HG03432 (cell line): ENCODE data around the gene ARR3.
A peak's percentile ranks its signal among the peaks of the same experiment; 100 is the strongest.
"Not testable (repeated sequence)": the region's sequence is repeated elsewhere in the genome, so short reads cannot be mapped to it uniquely, and the experiment has no call there.

ENCODE experiments used
- ATAC-seq: cut with Tn5 transposase; IDR thresholded peaks from one replicate; pipeline ENCODE4 v1.9.1; 2021; ENCODE audit warnings: mild to moderate bottlenecking, moderate library complexity; ENCODE audit not compliant: unreplicated experiment

Gene ARR3

DNA sequence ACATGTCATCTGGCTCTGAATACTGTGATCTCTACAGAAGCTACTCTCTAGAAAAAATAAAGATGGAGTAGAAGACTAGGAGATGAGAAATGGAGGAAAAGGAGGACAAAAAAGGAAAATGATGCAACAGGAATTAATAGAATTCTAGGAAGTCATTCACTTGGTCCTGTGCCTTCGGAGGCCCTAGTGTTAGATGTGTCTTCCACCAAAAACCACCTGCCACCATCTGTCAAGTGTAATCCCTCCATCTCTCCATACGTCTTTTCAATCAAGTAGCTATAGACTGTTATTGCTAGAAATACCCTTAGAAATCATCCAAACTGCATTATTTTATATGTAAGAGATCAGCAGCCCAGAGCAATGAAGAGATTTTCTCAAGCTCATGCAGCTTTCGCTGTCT, 10.9 kb downstream of the ARR3 start:
- no peak for ATAC-seq

DNA sequence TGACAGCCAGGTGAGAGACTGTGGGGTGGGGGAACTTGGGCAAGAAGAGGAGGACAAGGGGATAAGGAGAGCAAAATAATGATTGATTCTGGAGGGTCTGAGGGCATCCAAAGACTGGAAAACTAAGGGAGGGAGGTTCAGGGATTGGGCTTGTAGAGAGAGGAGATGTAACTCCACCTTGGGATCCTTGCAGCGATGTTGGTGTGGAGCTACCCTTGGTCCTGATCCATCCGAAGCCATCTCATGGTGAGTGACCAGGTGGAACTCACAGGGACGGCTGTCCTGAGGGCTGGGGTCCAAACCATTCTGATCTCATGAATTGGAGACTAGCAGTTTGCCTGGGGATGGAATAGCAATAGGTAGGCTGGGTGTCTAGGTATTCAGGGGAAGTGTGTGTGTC, 12.4 kb downstream of the ARR3 start:
- no peak for ATAC-seq

DNA sequence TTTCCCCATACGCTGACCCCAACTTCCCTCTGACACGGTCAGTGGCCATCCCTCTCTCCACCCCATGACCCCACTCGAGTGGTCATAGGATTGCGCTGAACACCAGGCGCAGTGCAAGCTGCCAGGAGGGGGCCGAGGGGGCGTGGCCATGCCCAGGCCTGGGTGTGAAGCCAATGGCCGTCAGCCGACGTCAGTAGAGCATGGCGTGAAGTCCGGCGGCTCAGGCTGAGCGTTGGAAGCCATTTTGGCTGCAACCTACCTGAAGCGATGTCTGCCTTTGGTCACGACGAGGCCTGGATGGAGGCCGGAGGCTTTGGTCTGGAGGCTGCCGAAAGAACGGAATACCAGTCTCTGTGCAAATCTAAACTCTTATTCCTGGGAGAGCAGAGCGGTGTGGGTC, 13.8 kb downstream of the ARR3 start, which contains the start of gene RAB41:
Gene RAB41, plus strand, starts transcription at position 222 of the 400 bp plus-strand sequence. Its CDS starts 46 bp downstream, at position 268.
- no peak for ATAC-seq

DNA sequence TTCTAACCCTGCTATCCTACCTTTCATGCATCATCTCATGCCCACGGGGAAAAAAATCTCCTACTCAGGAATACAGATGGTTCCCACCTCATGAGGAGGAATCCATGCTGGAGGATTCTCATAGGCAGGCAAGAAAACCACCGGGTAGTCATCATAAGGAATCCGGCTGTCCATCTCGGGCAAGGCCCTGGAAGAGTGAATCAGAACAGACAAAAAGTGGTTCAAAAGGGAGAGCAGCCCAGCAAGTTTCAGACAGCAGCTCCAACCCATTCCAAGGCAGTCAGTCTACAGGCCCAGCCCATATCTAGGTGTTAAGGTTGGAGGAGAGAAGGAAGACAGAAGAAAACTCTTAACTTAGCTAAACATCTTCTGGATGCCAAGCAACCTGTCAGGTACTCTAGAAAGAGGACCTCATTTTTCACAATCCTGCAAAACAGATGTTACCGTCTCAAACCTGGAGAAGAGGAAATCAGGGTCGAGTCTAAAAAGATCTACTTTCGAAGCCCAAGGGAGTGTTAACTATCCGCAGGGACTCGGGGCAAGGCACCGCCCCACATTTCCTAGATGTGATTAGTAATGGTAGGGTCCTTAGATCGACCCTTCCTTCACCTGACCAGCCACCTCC, 21.1 kb downstream of the ARR3 start:
- ATAC-seq: no peak

DNA sequence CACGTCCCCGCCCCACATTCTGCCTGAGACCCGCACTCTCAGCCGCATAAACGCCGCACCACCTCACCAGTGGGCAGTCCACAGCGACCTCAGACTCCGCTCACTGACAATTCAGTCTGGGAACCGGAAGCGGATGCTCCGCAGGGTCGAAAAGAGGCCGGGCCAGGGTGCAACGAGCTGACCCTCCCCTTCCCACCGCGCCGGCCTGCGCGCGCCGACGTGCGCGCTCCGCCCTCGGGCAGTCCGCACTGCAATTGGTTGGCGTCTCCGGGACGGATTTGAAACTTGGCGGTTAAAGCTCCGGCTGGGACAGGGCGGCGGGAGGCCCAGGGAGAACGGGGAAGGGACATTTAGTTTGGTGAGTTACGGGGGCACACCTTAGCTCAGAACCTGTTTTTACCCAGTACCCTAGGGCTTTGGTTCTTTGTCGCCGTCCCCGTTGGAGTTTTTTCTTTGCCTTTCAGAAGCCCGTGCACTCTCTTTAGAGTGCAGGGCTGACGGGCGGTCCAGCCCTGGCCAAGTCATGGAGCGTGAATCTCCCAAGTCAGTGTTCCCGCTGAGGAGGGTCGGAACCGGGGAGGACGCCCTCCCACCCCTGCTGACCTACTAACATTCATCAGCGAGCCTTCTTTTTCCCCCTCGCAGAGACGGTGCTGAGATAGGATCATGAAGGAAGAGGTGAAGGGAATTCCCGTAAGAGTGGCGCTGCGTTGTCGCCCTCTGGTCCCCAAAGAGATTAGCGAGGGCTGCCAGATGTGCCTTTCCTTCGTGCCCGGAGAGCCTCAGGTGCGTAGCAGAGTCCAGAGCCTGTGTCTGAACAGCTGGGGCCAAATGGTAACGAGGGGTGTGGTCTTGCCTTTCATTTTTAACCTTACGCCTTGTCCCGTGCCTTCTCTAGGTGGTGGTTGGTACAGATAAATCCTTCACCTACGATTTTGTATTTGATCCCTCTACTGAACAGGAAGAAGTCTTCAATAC, 21.9 kb downstream of the ARR3 start, which contains the start of the genes KIF4A and PDZD11:
Gene KIF4A, plus strand, starts transcription at position 312 of the 978 bp plus-strand sequence. Its CDS starts 355 bp downstream, at position 667.
Gene PDZD11, minus strand, starts transcription at position 135 of the 978 bp plus-strand sequence. CDS start 586 bp downstream, outside the sequence.
- ATAC-seq: peak; percentile 99

DNA sequence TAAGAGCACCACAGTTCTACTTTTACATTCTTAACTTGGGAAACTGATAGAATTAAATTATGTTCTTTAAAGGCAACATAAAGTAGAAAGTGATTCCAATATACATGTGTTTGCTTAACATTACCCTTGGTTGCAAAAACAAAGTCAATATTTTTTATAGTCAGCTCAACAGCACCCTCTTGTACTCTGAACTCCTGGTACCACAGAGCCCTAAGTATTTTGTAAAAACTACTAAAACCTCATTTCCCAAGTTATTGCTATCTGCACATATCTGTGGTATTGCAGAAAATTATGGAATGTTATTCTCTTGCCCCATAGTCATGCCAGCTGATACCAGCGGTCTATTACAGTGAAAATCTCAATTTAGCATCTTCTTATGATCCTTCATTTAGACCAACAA, 24.7 kb downstream of the ARR3 start:
- no peak for ATAC-seq

DNA sequence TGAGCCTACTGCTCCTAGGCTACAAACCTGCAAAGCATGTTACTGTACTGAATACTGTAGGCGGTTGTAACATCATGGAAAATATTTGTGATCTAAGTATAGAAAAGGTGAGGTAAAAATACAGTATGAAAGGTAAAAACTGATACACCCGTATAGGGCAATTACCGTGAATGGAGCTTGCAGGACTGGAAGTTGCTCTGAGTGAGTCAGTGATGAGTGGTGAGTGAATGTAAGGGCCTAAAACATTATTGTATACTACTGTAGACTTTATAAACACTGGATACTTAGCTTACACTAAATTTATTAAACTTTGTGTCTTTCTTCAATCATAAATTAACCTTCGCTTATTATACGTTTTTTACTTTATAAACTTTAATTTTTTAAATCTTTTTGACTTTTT, 25.5 kb downstream of the ARR3 start:
- ATAC-seq: no peak

DNA sequence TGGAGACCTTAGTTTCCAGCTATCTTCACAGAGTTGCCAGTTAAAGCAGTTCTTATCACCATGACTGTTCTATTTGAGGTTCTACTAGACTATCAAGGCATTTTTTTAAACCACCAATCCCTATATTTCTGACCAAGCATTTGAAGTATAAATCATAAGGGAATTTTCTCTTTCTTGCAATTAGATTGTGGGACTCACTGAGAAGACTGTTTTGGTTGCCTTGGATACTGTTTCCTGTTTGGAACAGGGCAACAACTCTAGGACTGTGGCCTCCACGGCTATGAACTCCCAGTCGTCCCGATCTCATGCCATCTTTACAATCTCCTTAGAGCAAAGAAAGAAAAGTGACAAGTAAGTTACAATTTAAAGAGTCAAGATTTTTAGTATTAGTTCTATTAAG, 33.6 kb downstream of the ARR3 start:
- ATAC-seq: no peak

DNA sequence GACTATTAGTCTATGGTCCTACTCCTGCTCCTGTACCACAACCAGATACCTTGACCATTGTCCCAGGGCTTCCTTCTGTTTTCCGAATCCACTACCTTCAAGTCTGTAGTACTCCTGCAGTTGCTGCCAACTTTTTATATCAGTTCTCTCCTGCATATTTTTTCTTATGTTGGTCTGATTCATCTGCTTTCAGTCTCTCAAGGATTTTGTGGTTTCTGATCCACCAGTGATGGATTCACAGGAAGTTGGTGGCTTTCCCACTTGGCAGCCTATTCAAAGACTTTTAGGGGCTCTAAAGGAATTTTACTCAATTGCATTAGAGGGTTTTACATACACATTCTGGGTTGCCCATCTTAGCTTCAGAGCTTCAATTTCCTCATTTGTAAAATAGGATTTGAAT, 45.4 kb downstream of the ARR3 start:
- ATAC-seq: no peak

DNA sequence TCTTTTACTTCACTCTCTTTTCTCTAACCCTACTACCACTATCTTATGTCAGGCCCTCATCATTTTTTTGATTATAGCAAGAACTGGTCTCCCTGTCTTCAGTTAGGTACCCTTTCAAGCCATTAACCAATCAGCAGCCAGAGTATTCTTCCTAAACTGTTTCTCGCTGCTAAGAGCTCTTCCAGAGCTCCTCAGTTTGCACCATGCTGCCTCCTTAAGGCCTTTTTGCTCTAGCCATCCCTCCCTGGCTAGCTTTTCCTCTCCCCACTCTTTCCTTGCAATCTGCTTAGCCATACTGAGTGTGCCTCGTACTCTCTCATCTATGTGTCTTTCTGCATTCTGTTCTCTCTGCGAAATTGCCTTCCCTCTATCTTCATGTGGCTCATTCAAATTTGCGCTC, 54.6 kb downstream of the ARR3 start:
- no peak for ATAC-seq

DNA sequence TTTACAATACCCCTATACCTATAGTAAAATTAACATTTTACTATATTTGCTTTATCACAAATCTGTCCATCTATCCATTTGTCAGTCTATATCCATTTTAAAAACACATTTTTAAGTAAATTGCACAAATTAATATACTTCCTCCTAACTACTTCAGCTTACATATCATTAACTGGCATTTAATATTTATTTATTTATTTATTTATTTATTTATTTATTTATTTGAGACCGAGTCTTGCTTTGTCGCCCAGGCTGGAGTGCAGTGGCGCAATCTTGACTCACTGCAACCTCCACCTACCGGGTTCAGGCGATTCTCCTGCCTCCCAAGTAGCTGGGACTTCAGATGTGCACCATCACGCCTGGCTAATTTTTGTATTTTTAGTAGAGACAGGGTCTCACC, 55.5 kb downstream of the ARR3 start:
- ATAC-seq: not testable (repeated sequence)

DNA sequence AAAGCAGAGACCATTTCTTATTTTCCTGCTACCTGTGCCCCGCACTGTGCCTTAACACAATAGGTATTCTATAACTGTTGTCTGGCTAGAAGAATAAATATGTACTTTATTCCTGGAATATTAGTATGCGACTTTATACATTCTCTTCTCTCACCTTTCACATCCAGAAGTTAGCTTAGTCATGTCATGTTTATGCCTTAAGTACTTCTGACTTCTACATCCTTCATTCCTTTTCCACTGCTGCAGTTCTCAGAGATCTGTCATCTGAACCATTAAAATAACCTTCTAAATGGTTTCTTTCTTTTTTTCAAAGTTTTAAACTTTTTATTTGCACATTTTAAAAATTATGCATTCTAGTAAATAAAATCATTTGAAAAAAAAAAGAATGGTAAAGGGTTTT, 56.2 kb downstream of the ARR3 start:
- ATAC-seq: no peak

DNA sequence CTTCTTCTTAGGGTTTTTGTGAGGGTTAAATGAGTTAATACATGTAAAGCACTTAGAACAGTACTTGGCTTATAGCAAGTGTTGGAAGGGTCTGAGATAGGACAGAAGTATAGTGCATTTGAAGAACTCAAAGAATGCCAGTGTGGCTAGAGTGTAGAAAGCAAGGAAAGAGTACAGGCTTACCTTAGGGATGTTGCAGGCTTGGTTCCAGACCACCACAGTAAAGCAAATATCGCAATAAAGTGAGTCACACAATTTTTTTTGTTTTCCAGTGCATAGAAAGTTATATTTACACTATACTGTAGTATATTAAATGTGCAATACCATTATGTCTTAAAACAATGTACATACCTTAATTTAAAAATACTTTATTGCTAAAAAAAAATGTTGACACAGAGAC, 63.0 kb downstream of the ARR3 start:
- no peak for ATAC-seq
